GM06990 (cell line): Measurements from ENCODE around the gene CTSL.

Experiments used
- DNase-seq: peaks from one replicate; pipeline ENCODE4 v3.0.0-alpha.2; 2011; ENCODE audit not compliant: insufficient read length; ENCODE audit errors: extremely low read depth
- H3K27me3 ChIP-seq: replicated peaks from 2 replicates; pipeline ENCODE4 v1.6.0; 2011; ENCODE audit warnings: low read length; ENCODE audit not compliant: control insufficient read depth, insufficient read depth
- H3K36me3 ChIP-seq: 2 replicates; pipeline ENCODE4 v1.5.1; 2011; ENCODE audit warnings: low read length; ENCODE audit not compliant: control insufficient read depth, insufficient read depth
- H3K4me3 ChIP-seq: replicated peaks from 2 replicates; pipeline ENCODE4 v1.5.1; 2011; ENCODE audit warnings: low read depth, mild to moderate bottlenecking, control low read depth, low read length
- TF ChIP-seq, protein P1 (sequence below): IDR thresholded peaks from 2 replicates; pipeline ENCODE4 v1.5.1; 2011; ENCODE audit warnings: low read length, control low read depth, mild to moderate bottlenecking, inconsistent platforms; ENCODE audit not compliant: insufficient read depth, poor library complexity, severe bottlenecking

The CTSL gene

GRCh38 chr9:87707805-87708506 is 18.0 kb upstream of the CTSL start:
- H3K4me3 ChIP-seq: no peak overlapping the region
- TF ChIP-seq, protein P1, sequence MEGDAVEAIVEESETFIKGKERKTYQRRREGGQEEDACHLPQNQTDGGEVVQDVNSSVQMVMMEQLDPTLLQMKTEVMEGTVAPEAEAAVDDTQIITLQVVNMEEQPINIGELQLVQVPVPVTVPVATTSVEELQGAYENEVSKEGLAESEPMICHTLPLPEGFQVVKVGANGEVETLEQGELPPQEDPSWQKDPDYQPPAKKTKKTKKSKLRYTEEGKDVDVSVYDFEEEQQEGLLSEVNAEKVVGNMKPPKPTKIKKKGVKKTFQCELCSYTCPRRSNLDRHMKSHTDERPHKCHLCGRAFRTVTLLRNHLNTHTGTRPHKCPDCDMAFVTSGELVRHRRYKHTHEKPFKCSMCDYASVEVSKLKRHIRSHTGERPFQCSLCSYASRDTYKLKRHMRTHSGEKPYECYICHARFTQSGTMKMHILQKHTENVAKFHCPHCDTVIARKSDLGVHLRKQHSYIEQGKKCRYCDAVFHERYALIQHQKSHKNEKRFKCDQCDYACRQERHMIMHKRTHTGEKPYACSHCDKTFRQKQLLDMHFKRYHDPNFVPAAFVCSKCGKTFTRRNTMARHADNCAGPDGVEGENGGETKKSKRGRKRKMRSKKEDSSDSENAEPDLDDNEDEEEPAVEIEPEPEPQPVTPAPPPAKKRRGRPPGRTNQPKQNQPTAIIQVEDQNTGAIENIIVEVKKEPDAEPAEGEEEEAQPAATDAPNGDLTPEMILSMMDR: no peak
- no peak for DNase-seq
- no peaks in the 10 kb centered on the region for H3K27me3 ChIP-seq
- peaks cover 28% of the 10 kb centered on the region for H3K36me3 ChIP-seq

- TF ChIP-seq, protein P1: no peak
- Histone ChIP-seq H3K4me3 (no peak overlapping the region), H3K27me3 (no peaks in the 10 kb centered on the region), H3K36me3 (peaks cover 22% of the 10 kb centered on the region)
- DNase-seq: no peak
Observed at GRCh38 chr9:87708546-87708945, 17.4 kb upstream of the CTSL start.

DNA sequence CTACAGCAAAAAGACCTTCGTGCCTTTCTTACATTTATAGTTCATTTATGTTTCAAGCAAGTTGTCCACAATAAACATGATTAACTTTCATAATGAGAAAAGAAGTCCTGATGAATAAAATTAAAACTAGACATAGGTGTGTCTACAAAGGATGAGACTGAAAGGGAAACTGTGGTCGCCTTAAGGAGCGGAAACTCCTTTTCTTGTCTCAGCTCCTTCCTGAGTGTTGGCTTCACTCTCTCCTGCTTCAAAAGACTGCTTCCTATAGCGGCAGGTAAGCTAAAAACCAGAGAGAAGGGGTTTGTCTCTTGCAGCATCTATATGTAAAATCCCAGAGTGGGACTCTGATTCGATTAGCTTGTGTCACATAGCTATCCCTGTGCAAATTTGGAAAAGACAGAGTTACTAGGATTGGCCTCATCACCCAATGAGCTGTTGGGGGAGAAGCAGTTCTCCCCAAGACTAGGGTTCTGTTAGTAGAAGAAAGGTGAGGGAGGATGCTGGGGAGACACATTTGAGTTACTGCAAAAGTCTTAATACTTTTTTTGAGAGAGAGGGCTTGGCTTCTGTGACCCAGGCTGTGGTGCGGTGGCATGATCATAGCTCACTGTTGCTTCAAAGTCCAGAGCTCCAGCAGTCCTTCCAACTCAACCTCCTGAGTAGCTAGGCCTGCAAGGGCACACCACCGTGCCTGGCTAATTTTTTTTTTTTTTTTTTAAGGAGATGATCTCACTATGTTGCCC is 16.8 kb upstream of the CTSL start:
- TF ChIP-seq, protein P1: no peak
- no peak overlapping the region for H3K4me3 ChIP-seq
- H3K27me3 ChIP-seq: no peaks in the 10 kb centered on the region
- H3K36me3 ChIP-seq: peaks cover 21% of the 10 kb centered on the region
- no peak for DNase-seq

- no peak overlapping the region for H3K4me3 ChIP-seq
- TF ChIP-seq, protein P1: no peak
- peaks cover 17% of the 10 kb centered on the region for H3K36me3 ChIP-seq
- no peaks in the 10 kb centered on the region; the same call in 1 of the 2 replicates for H3K27me3 ChIP-seq
- DNase-seq: no peak
Observed at GRCh38 chr9:87710443-87710842, 15.5 kb upstream of the CTSL start.

DNA sequence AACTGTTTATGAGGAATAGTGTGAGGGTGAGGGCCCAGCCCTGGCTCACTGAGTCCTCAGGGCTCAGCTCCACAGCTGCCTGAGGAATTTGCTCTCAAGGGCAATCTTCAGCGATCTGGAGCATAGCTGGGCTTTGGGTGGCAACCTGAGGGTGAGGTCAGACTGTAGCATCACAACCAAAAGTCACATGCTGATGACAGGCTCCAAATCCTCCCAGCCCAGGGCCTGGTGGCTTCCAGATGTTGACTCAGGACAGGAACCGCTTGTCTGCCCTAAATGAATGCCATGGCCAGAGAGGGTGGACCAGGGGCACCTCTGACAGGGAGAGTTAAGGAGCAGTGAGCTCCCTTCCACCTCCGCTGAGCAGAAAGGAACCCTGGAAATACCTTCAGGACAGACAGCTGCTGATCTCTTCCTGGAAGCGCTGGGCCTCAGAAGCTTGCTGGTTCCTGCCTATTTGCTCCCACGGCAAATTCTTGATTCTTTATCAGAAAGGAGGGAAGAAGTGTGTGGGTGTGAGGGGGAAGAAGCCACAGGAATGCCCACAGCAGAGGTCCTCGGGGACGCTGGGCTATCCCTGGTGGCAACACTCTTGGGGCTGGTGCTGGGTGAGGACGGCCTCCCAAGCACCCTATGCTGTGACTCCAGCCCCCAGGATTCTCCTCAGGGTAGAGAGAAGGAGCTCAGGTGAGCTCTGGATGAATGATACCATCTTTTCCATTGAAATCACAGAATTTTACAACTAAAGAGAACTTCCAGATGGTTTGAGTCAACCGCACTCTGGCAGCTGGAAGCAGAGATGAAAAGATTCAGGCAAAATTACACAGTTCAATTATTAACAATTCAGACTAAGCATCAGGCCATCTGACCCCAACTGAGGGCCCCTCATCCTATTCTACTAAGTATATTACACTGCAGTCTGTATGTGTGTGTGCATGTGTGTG is 13.8 kb upstream of the CTSL start:
- no peaks in the 10 kb centered on the region; the same call in 1 of the 2 replicates for H3K27me3 ChIP-seq
- TF ChIP-seq, protein P1: no peak
- H3K36me3 ChIP-seq: peaks cover 7% of the 10 kb centered on the region
- H3K4me3 ChIP-seq: no peak overlapping the region
- DNase-seq: no peak
